NCI-H1436 treated with DMSO at 0.1 percent for 48 hours (cell line): ENCODE measurements around the gene PLXNA1.

ENCODE experiments used
- DNase-seq: peaks from one replicate; lab custom pipeline; 2025; lab: John Stamatoyannopoulos, UW

Gene PLXNA1

DNA sequence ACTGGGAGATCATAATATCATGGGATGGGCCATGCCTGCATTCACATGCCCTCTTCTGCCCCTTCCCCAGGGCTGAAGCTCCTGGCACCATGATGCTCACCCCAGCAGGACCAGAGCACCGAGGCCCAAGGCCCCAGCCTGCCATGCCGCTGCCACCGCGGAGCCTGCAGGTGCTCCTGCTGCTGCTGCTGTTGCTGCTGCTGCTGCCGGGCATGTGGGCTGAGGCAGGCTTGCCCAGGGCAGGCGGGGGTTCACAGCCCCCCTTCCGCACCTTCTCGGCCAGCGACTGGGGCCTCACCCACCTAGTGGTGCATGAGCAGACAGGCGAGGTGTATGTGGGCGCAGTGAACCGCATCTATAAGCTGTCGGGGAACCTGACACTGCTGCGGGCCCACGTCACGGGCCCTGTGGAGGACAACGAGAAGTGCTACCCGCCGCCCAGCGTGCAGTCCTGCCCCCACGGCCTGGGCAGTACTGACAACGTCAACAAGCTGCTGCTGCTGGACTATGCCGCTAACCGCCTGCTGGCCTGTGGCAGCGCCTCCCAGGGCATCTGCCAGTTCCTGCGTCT is 5.6 kb downstream of the PLXNA1 start:
- DNase-seq: no peak

GRCh38 chr3:126989316-126990023 is 6.6 kb downstream of the PLXNA1 start:
- DNase-seq: no peak

DNA sequence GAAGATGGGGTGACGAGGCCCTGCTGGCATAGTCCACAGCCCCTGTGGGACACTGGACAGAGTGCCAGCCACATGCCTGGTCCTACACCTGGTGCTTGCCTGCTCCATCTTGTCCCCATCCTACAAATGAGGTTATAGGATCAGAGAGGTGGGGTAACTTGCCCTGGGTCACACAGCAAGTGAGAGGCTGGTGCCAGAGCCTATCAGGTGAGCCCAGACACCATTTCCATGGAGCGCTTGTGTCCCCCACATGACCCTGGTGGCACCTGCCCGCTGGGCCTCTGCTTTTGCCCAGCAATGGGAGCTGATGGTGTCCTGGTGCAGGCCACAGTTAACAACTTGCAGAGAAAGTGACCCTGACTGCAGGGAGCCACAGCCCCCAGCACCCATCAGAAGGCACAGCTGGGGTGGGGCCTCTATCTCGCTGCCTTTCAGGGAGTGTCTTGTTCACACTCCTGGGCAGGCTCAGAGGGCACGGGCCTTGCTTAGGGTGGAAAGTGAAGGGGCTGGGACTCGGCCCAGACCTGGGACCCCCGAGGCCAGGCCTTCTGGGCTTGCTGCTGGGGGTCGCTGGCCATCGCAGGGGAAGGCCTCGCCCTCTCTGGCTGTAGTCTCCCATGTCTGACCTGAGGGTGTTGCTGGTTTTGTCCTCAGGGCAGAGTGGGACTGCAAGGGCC is 7.2 kb downstream of the PLXNA1 start:
- DNase-seq: no peak

- DNase-seq: no peak
Observed at GRCh38 chr3:126990890-126991289, 8.0 kb downstream of the PLXNA1 start.

GRCh38 chr3:126991366-126992200 is 8.7 kb downstream of the PLXNA1 start:
- DNase-seq: no peak

- DNase-seq: no peak
Observed at GRCh38 chr3:126992216-126992615, 9.3 kb downstream of the PLXNA1 start.

DNA sequence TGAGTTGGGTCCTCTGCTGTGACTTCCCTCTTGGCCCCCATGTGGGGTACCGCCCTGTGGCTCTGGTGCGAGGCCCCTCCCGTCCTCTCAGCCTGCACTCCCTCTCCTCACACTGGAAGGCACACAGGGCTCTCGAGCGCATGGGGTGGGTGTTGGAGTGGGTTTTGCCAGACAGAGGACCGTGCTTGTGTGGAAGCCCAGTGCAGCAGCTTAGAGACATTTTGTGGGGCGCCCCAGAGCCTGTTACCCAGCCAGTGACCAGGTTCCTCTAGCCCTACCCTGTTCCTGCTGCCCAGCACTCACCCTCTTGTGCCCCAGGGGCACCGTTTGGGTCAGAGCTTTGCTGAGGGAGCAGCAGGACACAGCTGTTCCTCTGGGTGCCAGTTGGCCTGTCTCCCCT is 9.9 kb downstream of the PLXNA1 start:
- no peak for DNase-seq

DNA sequence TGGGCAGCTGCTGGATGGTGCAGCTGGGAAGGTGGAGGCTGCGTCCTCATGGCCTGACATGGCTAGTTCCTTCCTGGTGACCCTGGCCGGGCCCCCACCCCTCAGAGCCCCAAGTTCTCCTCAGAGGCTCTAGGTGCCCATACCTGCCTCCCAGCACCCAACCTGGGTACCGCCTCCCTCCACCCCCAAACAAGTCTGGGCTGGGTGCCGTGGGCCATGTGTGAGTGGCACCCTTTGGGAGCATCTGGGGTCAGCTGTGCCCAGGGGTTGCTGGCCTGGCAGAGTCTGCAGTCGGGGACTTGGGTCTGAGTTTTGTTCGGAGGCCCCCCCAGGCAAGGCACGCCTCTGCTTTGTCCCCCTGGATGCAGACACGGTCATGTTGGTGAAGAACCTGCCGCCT is 10.5 kb downstream of the PLXNA1 start:
- no peak for DNase-seq

DNA sequence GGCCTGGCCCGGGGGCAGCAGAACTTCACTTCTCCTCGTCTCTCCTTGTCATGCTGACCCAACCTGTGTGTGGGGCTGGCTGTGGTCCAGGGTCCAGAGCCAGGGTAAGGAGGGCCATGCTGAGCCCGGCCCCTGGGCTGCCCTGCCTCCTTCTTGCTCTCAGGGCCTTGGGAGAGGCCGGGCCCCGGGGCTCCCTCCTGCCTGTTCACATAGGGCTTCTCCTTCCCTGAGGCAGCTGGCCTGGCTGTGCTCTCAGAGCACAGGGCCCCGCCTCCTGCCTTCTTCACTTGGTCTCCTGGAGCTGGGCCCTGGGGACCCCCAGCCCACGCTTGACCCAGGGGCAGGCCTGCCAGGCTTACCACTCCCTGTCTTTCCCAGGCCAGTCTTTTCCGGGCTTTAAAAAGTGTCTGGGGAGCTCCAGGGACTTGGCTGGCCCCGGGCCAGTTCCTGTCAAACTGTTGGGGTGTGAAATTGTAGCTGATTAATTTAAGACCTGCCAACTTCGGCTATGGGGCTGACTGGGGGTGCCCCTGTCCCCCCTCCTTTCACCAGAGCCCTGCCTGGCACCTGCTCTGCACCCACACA is 11.8 kb downstream of the PLXNA1 start:
- no peak for DNase-seq

DNA sequence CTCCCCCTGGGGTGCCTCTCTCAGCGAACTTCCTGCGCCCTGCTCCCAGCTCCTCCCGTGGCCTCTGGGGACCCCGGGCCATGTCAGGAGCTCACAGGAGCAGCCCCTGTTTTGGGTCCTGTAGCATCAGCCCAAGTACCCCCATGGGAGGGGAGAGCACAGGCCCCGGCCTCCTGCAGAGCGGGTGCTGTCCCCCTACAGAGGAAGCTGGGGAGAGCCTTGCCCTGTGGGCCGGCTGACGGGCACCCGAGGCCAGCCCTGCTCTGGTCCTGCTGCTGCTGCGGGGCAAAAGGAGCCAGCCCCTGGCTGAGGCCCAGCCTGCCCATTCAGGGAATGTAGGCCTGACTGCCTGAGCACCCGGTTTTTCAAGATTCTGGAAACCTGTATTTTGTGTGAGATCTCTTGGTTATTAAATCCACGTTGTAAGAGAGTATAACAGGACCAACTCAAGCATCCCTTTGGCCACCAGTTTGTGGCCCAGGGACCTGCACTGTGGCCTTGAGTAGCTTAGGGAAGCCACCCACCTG is 12.4 kb downstream of the PLXNA1 start:
- no peak for DNase-seq

DNA sequence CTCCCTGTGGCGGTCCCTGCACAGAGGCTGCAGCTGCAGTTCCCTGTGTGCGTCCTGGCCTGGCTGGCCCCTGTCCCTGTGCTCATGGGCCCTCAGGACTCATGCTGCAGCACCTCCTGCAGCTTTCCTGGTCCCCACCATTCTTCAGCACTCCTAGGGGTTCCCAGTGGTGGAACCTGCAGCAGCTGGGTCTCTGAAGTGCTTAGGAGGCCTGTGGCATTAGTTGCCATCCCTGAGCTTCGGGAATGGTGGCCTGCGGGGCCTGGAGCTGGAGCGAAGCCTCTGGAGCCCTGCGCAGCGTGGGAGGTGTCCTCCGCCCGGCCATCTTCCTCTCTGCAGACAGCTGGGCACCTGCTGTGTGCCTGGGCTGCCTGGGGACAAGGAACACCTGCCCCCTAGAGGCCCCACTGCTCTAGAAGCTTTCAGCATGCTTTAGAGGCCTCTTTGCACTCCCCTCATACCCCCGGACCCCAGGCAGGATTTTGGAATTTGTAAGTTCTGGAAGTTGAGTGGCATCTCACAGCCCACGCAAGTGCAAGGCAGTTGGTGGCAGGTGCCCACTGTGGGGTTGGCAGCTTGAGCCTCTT is 13.1 kb downstream of the PLXNA1 start:
- no peak for DNase-seq

DNA sequence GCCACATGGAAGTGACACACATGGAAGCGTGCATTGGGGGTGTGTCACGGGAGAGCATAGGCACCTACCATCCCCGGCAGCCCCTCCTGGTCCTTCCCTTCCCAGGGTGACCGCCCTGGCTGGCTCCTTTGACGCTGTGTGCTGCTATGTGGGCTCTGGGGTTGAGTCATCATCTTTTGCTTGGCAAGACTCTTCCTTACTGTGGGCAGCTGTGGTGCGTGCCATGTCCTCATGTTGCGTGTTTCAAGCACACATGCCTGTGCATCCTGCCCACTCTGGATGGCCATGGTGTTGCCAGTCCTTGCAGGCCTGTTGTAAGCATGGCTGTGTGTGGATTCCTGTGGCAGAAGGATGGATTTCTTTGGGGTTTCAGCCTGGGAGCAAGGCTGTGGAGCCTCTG is 14.0 kb downstream of the PLXNA1 start:
- no peak for DNase-seq

- DNase-seq: no peak
Observed at GRCh38 chr3:126997455-126998038, 14.6 kb downstream of the PLXNA1 start.

DNA sequence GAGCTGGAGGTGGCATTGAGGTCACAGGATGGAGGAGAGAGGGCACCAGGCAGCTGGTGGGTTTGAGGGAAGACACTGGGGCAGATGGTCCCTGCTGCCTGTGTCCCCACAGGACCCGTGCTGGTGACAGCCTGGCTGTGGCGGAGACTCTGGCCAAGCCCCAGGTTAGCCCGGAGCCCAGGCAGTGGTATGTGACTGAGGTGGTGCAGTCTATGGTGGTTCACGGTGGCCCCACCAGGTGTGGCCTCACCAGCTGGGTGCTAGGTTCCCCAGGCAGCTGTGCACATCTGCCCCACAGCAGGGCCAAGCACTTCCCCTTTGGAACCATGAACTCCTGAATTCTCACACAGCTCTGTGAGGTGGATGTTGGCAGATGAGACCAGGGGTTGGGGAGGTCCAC is 15.4 kb downstream of the PLXNA1 start:
- no peak for DNase-seq

GRCh38 chr3:126998728-126999127 is 15.8 kb downstream of the PLXNA1 start:
- no peak for DNase-seq

DNA sequence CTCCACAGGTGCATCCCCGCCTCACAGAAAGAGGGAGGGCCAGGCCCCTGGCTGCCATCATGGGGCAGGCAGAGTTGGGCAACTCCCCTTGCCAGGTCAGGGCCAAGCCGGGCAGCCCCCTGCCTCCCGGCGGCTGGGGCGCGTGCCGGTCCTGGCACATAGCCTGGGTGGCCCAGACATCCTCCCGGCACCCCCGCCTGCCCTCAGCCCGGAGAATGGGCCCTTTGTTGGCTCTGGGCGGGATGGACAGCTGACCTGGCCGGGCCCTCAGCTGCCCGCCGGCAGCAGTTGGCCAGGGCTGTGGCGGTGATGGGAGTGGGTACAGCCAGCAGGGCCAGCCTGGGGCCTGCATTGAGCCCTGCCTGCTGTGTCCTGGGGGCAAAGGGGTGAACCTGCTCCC is 16.5 kb downstream of the PLXNA1 start:
- no peak for DNase-seq

GRCh38 chr3:127000119-127000518 is 17.2 kb downstream of the PLXNA1 start:
- no peak for DNase-seq

DNA sequence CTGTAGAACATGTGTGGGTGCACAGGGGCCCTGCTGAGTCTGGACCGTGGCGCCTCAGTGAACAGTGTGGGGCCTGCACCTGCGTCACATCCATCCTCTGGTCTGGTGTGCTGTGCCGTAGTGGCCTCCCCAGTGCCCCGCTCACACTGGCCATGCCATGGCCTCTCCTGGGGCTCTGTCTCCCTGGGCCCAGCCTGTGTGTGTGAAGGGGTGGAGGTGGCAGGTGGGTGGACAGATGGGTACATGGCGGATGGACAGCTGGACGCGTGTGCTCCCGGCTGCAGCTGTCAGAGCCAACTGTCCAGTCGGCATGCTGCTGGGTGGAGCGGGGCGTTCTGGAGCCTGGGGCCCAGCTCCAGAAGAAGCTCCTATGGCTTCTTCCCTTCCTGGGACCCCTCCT is 17.8 kb downstream of the PLXNA1 start:
- DNase-seq: no peak

GRCh38 chr3:127001486-127002194 is 18.7 kb downstream of the PLXNA1 start:
- no peak for DNase-seq
